NCI-H2107 (cell line): ENCODE results near the gene CHCHD6.

Experiments
- DNase-seq: peaks from one replicate; lab custom pipeline; 2025; lab: John Stamatoyannopoulos, UW

Gene CHCHD6

DNA sequence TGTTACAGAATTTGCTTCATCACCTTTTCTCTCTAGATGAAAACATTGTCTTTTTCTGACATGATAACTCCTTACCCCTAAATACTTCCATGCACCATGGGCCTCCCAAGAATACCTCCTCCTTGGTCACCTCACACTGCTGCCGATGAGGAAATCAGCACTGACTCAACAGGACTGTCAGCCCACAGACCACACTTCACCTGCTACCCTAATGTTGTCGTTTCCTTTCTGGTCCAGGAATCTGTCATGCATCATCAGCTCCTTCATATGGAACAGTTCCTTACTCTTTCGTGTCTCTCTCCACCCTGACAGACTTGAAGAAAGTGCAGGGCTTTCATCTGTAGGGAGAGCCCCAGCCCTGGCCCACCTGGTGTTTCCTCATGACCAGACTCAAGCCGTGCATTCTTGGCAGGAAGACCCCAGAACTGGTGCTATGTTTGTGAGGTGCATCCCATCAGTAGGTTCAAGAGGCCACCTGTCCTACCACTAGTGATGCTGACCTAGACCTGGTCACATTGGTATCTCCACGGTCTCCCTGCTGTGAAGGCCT lies 237.8 kb downstream of the CHCHD6 start:
- no peak for DNase-seq

DNA sequence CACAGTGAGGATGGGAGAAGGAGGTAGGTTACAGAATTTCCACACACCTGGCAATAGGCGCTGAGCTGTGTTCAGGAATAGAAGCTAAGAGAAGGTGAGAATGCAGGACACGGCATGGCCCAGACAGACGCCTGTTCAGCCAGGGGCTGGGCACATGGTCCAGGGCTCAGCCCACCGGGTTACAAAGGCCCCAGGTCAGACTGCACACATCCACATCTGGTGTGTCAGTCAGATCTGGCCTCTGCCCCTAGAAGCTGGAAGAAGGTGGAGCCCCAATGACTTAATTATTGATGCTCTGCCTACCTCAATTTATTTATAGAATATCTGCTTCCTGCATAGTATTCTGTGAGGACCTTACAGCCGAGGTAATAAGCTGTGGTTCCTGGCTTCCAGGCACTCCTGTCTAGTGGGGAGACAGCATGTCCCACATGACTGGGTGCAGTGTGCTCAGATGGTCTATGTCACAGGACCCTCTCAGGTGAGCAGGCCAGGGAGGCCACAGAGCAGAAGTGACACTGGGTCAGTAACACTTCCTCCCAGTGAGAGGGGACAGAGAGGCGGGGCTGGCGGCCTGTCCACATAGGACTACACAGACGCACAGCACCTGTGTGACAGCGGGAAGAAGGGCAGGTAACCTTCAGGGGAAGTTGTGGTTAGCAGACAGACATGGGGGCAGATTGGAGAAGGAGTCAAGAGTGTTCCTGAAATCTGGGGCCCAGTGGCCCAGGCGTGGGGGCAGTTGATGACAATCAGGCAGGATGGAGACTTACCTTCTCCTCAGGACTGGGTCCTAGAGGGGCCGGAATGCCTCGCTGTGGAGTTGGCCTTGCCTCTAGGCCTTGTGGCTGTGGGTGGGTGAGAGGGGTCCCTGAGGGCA lies 240.3 kb downstream of the CHCHD6 start:
- no peak for DNase-seq

DNA sequence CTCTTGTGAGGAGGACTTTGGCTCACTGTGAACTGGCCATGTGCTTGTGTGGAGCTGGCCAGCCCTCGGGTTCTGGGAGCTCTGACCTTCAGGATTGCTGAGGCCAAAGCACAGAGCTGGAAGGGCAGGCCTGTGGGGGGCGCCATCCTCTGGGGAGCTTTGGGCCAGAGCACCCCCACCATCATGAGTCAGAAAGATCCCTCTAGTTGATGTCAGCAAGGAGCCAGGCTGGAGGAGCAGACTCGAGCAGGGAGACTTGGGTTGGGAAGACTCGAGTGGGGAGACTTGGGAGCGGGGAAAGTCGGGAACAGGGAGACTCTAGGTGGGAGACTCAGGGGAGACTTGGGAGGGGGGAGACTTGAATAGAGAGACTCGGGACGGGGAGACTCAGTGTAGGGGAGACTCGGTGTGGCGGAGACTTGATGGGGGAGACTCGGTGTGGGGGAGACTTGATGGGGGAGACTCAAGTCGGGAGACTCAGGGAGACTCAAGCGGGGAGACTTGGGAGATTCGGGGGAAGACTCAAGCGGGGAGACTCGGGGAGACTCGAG lies 241.2 kb downstream of the CHCHD6 start:
- DNase-seq = no peak

DNA sequence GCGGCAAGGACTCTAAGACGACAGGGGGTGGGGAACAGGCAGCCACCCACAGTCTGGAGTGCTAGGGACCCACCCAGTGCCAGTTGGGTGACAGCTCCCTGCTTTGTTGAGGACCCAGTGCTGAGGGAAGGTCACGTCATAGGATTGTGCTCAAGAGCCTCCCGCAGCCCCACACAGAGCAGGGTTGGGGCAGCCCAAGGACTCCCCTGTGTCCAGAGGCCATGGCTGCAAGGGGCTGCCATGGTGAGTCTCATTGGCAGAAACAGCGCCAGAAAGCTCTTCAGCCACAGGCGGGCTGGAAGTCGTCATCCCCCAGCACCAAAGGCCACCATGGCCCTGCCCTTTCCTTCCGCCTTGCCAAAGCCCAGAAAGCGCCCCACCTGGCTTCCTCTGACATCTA lies 241.9 kb downstream of the CHCHD6 start:
- DNase-seq = no peak

DNA sequence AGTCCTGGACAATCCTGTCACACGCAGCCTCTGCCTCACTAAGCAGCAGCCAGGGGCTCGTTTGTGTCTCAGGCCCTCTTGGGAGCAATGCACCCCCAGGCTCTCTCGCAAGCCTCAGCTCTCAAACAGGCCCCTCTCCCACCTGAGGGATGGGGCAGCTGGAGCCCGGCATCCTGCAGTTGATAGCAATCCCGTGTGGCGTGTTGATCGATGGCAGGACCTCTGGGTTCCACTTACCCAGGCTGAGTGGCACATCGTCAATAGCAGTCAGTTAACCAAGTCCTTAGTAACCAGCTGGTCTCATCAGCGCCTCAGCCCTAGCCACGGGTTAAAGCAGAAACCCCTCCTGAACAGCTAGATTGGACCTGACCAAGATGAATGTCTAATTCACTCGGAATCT lies 242.4 kb downstream of the CHCHD6 start:
- DNase-seq = no peak

DNA sequence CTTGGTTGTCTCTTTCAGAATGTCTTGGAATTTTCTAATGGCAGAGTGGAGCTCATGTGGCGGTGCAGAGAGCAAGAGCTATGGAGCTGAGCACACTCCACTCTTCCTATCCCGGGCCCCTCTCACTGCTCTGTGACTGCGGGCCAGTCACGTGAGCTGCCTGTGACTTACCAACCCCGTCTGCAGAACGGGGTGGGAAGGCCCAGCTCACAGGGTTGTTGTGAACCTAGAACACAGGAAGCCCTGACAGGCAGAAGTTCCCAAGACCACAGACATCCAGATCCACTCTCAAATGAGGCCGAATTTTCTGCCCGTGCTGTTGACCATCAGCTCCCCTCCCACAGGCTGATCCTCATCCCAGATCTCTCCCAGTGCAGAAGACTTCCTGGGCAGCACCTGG lies 243.4 kb downstream of the CHCHD6 start:
- DNase-seq = no peak

DNA sequence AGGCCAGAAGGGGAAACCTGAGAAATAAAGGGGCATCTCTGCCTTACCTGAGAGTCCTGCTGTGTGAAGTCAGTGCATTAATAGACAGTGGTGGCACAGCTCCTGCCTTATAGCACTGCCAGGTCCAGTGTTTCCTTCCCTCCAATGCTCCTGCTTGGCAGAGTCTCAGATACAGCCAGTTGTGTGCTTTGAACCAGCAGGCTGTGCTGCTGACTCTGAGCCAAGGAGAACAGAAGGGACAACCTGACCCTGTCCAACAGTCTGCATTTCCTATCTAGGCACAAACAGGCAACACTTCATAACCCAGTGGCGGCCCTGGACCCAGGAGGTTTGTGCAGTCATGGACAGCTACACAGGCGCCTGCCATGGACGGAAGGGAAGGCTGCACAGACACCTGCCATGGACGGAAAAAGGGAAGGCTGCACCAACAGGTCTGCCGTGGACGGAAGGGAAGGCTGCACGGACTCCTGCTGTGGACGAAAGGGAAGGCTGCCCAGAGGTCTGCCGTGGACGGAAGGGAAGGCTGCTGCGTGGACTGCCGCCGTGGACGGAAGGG lies 245.0 kb downstream of the CHCHD6 start:
- DNase-seq = no peak

DNA sequence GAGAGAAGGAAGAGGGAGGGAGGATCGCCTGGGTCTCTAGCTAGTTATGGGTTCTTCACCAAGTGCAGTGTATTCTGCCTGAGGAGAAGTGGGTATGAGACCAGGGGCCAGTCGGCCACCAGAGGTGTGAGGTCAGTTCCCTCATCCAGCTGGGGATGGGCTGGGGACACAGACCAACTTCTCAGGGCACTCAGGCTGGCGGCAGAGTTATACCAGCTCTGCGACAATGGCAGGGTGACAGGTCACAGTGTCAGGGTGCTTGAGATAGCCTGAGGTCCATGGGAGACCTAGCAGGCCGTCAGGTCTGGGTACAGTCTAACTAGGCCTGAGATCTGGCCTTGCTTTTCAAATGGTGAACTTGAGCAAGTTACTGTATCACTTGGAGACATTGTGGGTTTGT lies 247.5 kb downstream of the CHCHD6 start:
- DNase-seq = no peak

DNA sequence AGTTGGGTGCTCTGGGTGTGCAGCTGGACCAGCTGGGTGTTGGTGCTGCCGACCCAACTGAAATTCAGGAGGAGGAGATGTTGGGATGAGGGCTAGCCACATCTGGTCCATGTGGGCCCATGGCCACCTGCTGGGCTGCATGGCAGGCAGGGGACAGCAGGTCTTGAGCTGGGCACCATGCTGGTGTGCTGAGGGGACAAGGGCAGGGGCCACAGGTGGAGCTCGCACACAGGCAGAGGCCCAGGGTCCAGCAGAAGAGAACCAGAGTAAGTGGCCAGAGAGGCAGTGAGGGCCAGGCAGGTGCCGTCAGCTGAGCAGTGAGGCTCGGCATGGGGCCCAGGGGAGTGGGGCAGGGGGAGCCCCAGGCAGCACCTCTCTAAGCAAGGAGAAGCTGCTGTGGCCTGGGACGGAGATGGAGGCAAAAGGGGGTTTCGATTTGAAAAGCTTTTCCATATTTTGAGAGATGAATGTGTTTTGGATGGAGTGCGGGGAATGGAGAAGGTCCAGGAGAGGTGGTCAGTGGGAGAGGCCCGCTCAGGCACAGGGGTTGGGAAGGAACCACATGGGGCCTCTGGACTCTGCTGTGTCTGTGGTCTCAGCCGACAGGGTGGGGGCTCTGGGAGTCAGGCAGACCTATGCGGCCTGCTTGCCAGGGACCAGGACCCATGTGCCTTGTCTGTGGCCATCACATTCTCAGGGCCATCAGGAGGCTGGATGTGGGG lies 248.4 kb downstream of the CHCHD6 start:
- DNase-seq = no peak

DNA sequence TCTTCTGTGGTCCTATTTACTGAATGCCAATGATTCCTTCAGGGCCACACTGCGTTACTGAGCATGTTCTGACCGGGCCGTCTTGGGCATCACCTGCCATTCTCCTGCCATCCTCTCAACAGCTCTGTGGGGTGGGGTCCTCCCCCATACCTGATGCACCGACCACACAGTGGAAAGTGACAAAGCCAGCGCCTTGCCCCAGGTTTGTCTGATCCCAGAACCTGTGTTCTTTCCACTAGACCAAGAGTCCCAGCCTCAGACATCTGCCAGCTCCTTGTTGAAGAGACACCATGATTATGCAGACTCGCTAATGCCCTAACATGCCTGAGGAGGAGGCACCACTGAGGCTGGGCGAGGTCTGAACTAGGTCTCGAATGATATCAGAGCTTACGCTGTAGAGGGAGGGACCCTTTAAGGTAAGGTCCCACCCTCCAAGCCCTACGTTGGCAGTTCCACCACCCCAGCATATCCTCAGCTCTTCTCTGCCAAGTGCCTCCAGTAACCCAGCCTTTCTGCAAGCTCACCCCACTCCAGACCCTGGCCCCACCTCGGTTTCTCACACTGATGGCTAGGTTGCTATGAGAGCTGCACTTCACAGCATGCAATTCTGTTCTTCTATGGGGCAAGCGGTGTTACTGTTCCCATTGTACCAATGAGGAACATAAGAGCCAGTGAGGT lies 249.1 kb downstream of the CHCHD6 start:
- no peak for DNase-seq

DNA sequence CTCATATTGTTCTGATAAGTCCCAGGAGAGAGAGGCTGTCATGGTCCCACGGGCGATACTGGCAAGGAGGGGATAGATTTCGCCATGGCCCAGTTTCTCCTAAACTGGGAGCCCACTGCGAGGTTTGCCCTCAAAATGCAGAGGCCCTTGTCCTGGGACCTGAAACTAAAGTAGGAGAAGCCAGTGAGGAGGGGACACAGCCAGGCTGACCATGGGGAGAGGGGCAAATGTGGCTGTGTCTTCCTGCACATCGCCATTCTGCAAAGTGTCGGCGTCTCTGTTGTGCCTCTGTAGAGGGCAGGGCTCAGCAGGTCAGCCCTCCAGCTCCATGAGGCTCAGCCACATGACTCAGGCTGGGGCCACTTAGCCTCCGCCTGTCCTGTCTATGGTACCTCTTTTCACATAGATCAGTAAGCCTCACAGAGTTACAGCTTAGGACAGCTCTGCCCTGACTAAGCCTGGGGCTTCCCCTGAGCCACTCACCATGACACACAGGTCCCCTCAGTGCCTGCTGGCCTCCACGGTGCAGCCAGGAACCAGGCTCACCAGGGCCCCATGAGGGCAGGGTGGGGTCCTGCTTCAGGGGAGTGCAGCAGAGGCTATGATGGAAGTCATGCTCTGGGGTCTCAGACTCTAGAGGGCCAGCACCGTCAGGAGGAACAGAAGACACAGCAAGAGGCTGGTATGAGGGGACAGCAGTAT lies 250.3 kb downstream of the CHCHD6 start:
- no peak for DNase-seq

DNA sequence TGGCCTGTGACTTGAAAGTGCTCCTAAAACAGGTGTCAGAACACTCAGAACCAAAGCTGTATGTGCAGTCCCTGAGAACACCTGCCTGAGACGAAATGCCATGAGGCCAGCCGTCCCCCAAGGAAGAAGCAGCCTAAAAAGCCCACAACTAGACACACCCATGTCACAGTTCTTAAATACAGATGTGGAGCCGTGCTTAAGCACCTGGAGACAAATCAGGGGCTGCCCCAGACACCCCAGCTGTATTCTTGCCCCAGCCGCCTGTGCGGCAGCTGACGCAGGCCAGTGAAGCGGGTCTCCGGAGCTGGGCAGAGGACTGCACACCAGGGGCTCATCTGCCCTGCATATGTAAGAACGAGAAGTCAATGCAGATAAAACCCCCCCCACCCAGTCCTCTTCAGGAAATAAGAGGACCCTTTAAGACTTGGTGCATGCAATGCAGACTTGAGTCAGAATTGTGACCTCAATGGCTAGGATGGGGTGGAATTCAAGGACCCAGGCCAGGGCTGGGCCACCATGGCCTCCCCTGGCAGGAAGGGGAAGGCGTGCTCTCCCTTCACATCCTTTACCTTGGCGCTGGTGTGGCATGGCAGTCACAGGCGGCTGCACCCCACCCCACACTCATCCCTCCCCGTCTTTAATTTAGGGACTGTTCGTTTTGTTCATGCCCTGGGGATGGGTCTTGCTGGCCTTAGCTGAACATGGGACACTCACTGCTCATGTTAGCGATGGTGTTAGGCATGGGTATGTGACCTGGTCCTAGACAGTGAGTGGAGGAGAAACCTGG lies 251.2 kb downstream of the CHCHD6 start:
- no peak for DNase-seq

DNA sequence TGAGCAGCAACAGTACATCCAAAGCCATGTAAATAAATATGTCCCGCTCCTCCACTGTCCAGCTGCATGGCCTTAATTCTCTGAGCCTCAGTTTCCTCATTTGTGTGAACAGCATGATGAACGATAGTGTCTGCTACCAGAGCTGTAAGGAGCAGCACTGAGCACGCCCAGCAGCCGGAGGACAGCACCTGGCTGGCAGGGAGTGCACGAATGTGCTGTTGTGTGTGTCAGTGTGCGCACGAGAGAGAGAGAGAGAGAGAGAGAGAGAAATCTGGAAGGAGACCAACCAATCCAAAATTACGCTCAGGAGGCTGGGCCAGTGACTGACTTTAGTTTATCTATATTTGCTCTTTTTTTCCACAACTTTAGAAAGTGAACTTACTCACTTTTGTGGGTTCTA lies 252.3 kb downstream of the CHCHD6 start:
- no peak for DNase-seq

DNA sequence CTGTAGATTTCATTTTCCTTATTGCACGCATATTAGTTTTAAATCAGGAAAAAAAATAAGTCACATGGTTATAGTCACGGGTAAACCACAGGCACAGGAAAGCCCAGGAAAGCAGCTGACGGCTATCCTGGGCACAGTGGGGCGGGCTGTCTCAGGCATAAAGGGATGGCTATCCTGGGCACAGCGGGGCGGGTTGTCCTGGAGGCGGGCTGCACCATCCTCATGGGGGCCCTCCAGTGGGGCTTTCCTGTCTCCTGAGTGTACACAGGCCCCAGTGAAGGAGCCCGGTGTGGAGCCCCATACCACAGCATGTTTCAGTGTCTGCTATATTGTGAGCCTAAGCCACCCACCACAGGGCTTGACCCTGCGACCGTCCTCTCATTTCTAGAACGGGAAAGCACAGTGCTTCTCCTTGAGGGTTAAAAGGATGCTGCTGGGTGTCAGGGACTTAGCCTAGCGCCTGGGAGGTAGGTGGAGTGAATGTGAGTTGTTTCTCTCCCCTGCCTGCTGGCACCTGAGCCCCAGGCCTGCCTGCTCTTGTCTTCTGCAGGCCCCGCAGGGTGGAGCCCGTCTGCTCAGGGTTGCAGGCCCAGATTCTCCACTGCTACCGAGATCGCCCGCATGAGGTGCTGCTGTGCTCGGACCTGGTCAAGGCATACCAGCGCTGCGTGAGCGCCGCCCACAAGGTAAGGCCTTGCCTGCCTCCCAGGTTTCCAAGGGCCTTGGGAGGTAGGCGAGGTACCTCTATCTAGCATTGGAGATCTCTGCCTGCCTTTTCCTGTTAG lies 253.0 kb downstream of the CHCHD6 start:
- no peak for DNase-seq

DNA sequence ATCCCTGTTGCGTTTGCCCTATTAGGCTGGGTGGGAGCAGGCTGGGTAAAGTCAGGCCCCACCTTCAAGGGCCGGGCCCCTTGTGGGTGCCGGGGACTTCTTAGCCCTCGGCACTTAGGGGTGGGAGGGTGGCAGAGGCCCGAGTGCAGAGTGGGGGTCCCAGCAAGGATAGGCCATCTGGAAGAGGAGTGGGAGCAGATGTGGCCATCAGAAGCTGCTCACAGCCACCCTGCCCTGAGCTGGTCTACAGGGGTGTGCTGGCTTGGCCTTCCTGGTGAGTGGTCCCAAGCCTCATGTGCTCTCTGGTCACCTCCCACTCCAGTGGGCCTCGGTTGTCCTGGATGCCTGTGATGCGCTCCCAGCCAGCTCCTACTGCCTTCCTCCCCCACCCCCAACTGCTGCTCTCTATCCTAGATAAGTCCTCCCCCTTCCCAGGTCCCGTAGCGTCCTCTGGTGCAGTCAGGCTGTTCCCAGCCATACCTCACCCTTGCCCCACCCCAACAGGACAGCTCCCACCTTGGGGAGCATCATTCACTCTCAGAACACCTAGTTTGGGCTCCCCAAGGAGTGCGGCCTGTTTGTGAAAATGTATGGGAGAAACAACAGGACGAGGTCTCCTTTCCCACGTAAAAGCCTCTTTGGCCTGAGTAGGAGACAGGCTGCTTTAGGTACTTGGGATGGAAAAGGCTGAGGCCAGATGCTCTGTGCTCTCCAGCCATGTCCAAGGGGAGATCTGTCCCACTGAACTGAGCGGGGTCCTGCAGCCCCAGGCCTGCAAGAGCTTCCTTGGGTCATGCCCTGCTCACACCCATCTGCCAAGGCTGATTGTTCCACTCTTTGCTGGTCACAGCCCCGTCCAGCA lies 254.0 kb downstream of the CHCHD6 start:
- no peak for DNase-seq

DNA sequence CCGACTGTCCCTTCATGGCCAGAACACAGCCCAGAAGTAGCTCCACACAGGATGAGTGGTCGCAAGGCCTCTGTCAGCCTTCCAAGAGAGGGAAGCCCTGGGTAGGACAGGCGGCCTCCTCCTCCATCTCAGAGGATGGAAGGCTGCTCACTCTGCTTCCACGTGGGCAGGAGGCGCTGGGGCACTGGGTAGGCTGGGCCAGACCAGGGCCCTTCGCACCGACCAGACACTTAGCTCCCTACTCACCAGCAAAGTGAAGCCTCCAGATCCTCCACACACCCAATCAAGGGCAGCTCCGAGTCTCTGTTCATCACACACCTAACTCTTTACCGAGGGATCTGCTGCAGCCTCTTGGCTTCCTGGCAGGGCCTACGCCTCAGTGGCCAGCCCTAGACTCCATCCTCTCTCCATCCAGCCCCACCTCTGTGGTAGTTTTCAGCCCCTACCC lies 254.6 kb downstream of the CHCHD6 start:
- DNase-seq = no peak

DNA sequence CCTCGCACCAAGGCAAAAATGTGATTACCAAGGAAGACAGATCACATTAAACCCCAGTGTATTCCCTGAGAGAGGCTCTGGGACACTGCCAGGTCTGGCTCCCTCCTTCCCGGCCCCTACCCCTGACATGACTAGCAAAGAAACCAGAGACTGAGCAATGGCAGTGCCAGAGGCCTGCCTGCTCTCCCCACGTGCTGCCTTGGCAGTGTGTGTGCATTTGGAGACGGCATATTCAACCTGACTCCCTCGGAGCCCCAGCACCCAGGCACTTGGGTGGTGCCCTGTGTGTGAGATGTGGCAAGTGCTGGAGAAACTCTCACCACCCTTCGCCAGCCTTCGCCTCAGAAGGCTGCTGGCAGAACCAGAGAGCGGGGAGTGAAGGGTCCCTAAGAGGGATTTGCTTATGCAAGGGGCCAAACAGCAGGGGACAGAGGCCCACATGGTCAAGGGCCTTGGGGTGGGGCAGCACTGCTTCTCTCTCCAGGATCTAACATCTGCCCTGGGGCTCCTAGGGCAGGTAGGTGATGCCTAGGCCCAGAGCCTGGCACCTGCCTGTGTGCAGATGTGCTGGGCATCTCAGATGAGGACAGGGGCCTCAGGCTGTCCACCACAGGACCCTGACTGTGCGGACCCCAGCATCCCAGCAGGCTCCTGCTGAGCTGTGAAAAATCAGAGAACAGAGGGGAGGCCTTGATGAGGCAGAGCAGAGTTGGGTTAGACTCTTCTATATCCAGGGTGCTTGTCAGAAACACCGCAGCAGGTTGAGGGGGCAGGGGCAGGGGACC lies 255.3 kb downstream of the CHCHD6 start:
- DNase-seq = no peak
